Bone marrow (tissue), 2 donors: ENCODE results near the gene ST8SIA6.
A peak's percentile ranks its signal among the peaks of the same experiment; 100 is the strongest.
"Not testable (repeated sequence)": the region's sequence is repeated elsewhere in the genome, so short reads cannot be mapped to it uniquely, and the experiment has no call there.

ENCODE experiments used
- DNase-seq, 2 donors: peaks; one replicate each; lab custom pipeline; 2025; lab: John Stamatoyannopoulos, UW

The ST8SIA6 gene

DNA sequence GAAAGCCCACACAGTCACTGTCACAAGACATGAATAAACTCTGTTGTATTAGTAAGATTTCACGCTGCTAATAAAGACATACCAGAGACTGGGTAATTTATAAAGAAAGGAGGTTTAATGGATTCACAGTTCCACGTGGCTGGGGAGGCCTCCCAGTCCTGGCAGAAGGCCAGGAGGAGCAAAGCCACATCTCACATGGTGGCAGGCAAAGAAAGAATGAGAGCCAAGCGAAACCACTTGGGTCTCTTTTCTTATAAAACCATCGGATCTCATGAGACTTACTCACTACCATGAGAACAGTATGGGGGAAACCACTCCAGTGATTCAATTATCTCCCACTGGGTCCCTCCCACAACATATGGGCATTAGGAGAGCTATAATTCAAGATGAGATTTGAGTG is 110.2 kb downstream of the ST8SIA6 start:
- DNase-seq, result no peak

DNA sequence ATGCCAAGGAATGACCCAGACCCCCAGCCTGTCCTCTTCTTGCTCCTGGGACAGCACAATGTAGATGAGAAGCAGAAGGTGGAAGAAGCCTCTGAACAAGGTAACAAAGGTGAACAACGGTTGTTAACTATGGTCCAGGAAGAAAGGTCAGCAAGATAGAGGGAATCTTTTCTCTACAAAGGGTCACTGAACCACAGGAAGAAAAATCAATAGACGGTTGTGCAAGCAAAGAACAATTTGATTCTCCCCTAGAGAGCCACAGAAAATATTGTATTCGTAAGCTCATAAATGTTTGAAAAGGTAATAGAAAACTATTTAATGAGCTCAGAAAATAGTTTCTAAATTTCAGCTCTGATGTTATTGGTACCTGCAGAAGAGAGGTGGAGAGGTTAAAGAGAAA is 111.3 kb downstream of the ST8SIA6 start:
- DNase-seq, result no peak

DNA sequence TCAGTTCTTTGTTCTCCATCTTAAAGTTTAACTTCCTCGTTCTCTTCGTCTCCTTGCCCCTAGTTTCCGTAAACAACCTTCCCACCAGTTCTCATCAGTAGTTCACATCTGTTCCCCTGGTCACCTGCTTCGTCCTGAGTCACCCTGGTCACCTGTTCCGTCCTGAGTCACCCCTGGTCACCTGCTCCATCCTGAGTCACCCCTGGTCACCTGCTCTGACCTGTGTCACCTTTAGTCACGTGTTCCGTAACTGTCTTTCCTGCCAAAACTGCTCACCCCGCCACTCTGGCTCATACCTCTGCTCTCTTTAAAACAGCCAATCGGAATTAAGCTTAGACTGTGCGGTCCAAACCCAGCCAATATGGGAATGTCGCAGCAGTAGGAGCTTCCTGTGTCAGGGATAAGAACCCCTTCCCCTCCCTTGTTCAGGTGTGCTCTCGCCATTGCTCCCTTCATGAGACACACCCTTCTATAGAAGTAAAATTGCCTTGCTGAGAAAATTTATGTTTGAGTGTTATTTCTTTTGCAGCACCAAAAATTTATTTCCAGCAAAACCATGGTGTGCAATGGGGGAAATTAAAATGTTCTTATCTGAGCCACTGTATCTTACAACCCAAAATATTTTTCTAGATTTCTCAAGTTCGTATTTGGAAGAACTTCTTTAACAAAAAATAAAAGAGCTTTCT is 114.1 kb downstream of the ST8SIA6 start:
- no peak for DNase-seq

DNA sequence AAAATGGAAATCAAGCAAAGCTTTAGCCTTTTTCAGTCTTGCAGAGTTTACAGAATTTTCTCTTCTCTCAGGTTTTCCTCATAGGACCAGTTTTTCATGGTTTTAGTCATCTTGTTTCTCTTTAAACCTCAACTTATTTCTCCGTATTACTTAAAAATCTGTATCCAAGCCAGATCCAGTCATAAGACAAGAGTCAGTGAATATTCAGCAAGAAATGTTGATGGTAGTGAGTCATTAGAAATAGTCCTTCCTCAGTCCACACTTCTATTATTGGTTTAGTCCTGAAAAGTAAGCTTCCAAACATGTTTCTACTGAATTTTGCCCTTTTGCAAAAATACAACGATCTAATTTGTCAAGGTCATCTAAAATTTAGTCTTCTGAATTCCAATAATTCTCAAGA is 119.3 kb downstream of the ST8SIA6 start:
- DNase-seq, result no peak

DNA sequence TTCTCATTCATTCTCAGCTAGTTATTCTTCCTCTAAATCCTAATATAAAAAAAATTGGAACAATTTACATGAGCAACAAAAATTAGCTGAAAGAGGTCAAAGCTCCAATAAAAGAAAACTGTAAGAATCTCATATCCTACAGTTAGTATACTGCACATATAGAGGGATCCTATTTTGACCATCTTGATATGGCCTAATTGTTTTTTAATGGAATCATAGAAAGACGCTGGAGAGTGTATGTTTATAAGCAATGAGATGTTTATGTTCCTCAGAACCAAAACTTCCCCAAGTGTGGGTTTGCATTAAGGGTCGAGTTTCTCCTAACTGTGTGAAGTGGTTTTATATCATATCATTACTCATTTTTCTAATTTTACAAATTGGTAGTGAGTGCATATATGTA is 123.9 kb downstream of the ST8SIA6 start:
- DNase-seq, result no peak

DNA sequence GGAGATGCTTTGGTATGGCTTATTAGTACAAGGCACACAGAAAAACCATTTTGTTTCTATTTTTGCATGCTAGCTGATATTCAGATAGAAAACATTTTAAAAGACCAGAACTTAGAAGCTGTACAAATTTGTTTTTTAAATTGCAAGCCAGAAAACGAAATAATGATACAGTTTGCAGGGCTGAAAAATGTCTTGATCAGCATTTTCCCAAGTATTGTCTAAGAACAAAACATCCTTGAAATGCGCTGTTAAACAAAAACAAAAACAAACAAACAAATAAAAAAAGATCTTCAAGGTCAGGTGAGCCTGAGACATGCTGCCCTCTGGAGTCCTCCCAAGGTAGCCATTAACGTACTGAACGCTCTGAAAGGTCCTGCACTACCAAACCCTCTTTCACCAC is 128.0 kb downstream of the ST8SIA6 start:
- no peak for DNase-seq

DNA sequence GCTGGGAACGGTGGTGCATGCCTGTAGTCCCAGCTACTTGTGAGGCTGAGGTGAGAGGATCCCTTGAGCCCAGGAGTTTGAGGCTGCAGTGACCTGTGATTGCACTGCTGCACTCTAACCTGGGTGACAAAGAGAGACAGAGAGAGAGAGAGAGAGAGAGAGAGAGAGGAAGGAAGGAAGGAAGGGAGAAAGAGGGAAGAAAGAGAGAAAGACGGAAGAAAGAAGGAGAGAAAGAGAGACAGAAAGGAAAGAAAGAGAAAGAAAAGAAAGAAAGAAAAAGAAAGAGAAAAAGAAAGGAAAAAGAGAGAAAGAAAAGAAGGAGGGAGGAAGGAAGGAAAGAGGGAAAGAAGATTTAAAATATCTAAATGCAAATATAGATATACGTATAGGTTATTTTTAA is 132.4 kb downstream of the ST8SIA6 start:
- DNase-seq, result not testable (repeated sequence)

DNA sequence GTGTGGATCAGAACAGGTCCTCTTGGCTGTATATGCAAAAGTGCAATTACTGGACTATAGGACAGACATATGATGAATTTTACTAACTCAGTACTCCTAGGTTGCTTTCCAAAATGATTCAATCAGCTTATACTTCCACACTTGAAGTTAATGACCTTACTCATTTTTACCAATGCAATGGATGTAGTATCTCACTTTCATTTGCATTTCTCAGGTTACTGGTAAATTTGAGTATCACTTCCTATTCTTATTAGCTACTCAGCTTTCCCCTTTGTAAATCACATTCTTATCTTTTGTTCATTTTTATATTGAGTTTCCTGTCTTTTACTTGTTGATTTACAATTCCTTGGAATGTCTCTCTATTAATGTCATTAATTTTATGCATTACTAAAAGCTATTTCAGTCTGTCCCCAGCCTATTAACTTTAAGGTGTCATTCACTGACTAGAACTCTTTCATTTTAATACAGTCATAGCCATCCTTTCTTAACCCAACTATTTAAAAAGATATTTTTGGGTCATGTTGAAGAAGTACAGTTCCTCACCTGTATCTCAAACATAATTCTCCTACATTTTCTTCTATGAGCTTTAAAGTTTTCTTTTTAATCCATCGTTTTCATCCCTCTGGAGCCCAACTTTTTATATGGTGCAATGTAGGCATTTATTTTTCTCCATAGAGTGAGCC is 137.8 kb downstream of the ST8SIA6 start:
- DNase-seq, result no peak

DNA sequence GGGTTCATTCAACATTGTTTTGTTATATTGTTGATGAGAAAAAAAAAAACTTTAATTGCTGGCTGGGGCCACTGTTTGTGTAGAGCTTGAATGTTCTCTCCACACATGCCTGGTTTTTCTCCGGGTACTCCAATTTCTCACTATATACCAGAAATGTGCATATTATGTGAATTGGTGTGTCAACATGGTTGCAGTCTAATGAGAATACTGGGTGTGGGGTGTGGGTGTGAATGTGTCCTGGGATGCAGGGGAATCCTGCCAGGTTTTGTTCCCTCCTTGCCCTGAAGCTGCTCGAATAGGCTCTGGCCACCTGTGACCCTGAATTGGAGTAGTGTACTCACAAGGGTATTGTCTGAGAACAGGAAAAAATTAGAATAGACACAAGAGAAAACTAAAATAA is 145.0 kb downstream of the ST8SIA6 start:
- no peak for DNase-seq

DNA sequence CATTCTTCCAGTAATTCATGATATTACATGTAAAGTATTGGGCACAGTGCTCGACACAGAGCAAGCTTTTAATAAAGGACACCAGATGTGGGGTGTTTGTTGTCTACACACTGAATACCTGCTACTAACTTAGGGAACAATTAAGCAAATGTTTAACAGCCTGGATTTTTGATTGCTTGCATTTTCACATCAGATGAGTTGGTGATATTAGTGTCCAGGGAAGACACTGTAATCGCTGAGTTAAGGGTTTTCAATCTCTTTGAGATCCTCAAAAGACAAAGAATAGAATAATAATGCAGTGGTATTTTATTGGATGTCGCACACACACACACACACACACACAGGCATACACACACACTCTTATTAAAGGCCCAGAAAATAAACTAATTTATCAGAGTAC is 147.3 kb downstream of the ST8SIA6 start:
- no peak for DNase-seq

DNA sequence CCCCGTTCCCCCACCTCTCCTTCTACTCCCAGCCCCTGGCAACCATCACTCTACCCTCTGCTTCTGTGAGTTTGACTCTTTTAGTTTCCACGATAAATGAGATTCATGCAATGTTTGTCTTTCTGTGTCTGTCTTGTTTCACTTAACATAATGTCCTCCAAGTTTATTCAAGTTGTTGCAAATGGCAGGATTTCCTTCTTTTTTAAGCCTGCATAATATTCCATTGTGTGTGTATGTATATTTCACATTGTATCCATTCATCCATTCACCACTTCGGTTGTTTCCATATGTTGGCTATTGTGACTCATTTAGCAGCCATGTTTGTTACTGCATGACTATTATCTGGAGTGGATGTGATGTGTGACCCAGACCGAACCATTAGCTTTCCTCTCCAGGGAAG is 162.0 kb downstream of the ST8SIA6 start:
- no peak for DNase-seq

DNA sequence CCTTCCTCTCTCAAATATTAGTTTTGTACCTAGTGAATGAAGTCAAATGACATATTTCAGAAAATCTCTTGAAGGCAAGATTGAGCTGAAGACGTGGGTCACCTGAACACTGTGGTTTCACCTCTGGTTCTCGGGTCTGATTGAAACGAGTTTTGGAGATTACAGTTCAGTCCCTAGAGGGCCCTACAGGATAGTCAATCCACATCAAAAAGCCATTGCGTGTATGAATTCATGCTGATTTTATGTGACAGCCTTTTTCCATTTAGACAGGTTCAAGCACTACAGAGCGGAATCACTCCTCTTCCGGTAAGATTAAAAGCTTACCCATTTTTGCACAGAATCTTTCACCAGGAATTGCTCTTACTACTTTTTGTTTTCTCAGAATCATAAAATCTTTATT is 164.2 kb downstream of the ST8SIA6 start:
- DNase-seq, result peak in 1 of 2 donors; percentile 10

DNA sequence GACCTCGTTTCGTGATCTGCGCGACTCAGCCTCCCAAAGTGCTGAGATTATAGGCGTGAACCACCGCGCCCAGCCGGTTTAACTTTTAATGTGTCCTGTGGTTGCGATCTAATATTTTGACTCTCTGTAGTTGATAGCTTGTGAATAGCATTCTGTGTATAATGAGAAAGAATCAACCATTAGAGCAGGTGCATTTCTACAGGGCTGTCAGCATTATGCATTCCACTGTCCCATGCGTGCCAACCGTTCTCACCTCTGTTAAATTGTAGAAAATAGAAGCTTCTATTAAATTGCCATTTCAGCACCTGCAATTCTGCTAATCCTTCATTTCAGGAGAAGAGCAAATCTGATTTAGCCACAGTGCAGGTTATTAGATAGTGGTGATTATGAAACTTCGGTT is 164.6 kb downstream of the ST8SIA6 start:
- DNase-seq, result no peak

DNA sequence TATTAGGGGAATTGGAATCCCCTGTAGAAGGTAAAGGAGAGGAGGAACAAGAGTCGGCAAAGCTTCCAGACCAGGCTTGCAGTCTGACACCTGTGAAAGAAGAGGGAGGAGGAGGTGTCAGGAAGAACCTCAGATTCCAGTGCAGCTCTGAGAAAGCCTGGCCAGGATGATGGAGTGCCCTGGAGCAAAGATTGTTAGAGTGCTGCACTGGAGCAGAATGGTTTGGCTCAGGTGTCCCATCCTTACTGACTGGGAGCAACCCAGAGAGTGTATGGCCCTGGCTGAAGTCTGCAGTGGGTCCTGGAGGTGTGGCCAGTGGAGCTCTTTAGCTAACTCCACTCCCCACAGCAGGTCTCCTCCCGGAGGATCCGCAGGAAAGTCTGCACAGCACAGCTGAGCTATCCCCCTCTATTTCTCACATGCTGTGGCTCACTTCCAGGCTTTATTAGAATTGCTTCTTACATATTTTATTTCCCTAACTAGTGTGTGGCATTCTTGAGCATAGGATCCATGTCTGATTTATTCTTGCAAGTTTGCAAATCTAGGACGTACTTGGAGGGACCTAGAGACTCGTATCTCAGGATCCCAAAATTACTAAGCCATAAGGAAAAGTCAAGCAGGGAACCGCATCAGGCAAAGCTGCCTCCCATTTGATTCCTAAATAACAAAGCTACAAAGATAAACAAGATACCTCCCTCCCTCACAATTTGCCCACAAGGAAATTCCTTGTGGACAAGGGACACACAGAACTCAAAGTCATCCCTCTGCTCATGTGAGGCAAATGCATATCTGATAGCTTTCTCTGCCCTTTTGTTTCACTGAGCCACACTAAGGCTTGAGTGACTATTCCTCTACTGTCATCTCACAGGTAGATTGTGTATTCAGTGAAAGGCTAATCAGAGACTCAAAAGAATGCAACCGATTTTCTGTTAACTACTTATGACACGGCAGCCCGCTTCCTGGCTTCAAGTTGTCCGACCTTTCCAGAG is 167.5 kb downstream of the ST8SIA6 start:
- no peak for DNase-seq

DNA sequence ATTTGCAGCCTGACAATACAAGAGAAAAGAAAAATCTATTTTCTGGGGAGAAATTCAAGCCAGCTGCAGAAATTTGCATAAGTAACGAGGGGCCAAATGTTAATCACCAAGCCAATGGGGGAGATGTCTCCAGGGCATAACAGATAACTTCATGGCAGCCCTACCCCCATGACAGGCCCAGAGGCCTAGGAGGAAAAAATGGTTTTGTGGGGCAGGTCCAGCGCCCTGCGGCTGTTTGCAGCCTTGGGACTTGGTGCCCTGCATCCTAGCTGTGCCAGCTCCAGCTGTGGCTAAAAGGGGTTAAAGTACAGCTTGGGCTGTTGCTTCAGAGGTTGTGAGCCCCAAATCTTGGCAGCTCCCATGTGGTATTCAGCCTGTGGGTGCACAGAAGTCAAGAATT is 172.1 kb downstream of the ST8SIA6 start:
- no peak for DNase-seq

DNA sequence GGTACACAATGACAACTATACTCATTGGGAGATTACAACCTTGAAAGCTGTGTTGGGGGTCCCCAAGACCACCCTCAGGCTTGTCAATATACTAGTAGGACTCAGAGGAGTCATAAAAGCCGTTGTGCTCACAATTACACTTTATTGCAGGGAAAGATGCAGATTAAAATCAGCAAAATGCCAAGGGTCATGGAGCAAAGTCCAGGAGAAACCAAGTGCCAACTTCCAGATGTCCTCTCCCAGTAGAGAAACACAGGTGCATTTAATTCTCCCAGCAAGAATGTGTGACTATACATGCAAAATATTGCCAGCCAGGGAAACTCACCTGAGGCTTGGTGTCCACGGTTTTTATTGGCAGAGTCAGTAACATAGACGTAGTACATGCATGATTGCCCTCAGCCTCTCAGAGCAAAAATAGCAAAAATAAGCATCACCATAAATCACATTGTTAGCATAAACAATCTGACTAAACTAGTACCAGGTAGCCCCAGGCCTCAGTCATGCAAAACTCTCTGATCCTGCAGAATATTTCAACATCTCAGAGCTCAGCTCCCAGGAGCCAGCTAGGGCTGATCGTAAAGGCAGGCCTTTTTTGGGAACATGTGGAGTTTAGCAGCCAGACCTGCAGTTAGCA is 175.7 kb downstream of the ST8SIA6 start:
- no peak for DNase-seq

DNA sequence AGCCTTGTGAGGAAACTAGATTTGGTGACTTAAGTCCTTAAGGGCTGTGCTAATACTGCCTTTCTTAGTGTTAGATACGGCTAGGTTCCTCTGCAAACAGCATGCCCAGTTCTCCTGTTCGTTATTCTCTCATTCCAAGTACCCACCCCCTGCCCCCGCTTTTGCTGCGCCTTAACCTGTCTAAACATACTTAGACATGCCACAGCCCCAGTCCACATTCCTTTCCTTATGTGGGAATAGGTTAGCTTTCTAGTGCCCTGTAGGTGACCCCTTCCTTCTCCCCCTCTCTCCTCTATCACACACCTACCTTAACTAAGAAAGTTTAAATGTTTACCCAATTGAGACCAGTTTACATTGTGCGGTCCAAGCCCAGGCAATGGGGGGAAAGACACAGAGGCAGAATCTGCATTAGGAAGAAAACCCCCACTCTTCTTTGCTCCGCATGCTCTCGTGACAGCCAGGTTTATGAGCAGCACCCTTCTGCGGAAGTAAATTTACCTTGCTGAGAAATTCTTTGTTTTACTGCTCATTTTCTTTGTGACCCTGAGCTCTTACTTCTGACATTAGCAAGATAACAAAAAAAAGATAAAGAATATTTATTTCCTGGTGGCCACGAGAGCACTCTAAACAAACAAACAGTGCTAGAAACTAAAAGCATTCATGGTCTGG is 177.5 kb downstream of the ST8SIA6 start:
- no peak for DNase-seq

DNA sequence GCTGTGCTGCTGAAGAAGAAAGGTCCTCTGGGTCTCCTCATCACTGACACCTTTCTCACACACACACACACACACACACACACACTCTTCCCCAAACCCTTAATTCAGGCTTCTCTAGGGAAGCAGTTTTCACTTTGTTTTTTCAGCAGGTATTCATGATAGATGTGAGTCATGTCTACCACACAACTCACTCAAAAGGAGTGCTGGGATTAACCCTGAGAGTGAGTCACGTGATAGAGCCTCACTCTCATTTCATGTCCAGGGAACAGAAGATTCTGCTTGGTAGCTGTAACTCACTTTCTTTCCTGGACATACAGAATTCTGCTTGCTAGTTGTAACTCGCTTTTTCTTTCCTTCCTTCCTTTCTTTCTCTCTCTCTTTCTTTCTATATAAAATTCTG is 181.0 kb downstream of the ST8SIA6 start:
- DNase-seq, result no peak

DNA sequence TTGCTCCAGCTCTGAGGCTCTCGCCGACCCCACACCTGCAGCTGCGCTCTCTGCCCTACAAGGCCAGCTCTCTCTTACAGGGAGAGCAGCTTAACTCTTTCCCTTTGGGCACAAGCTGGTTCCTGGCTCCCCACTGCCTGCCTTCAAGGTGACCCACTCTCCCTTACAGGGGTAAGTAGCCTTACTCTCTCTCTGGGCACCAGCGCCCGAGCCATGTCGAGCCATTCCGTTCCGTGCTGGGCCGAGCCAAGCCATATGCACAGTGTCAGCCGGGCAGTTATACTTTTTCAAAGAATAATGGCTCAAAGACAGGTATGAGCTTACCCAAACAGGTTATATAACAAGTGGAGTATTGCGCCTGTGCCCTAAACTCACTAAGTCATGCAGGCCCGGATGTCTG is 181.7 kb downstream of the ST8SIA6 start:
- DNase-seq, result no peak
